Natural killer cell treated with Interleukin-12 subunit alpha and Interleukin-12 subunit beta and Interleukin-15 and Interleukin-18, amount 100 ng/mL, for 72 hours (primary cell): ENCODE data around the gene NLN. TPM values are rescaled to one million over a fixed set of nuclear protein-coding genes. Genes with fewer than 3 reads are reported as not detected.

Experiments used
- ATAC-seq, 2 donors: fragments of 150-1000 bp; cut with Tn5 transposase in 1 of 2; sonication (Bioruptor Pico), chemical (Tn5 transposase) in 1 of 2; 2 replicates each; pipeline ENCODE4 v1.10.0; 2021
- DNase-seq: peaks from one replicate; pipeline ENCODE4 v3.0.0; 2022; ENCODE audit warnings: low spot score
- H3K27ac Mint-ChIP-seq, 2 donors: 1 replicate in 1 of 2; 2 replicates in 1 of 2; pipeline ENCODE4 v1.8.0; 2022; ENCODE audit warnings: mixed read lengths in 2 of 2, mild to moderate bottlenecking in 1 of 2, moderate library complexity in 1 of 2
- H3K27me3 Mint-ChIP-seq, 2 donors: 1 replicate in 1 of 2; 2 replicates in 1 of 2; pipeline ENCODE4 v1.8.0; 2022; ENCODE audit warnings: mixed read lengths in 2 of 2
- H3K36me3 Mint-ChIP-seq: one replicate; pipeline ENCODE4 v1.8.0; 2022; ENCODE audit warnings: mixed read lengths
- H3K4me1 Mint-ChIP-seq, 2 donors: 1 replicate in 1 of 2; 2 replicates in 1 of 2; pipeline ENCODE4 v1.8.0; 2022; ENCODE audit warnings: low read depth in 2 of 2, mixed read lengths in 2 of 2, mild to moderate bottlenecking in 1 of 2
- H3K4me3 Mint-ChIP-seq: one replicate; pipeline ENCODE4 v1.8.0; 2022; ENCODE audit warnings: mixed read lengths
- H3K9me3 Mint-ChIP-seq: 2 replicates; pipeline ENCODE4 v1.8.0; 2022; ENCODE audit warnings: mixed read lengths
- total RNA-seq, 2 donors: library from RNA; stranded (reverse); gene quantifications; one replicate each; pipeline ENCODE4 v1.2.3, GENCODE V29; 2022

Gene NLN
- total RNA-seq, 2 donors from 2014 or later, result 8.7 to 39.4 TPM

DNA sequence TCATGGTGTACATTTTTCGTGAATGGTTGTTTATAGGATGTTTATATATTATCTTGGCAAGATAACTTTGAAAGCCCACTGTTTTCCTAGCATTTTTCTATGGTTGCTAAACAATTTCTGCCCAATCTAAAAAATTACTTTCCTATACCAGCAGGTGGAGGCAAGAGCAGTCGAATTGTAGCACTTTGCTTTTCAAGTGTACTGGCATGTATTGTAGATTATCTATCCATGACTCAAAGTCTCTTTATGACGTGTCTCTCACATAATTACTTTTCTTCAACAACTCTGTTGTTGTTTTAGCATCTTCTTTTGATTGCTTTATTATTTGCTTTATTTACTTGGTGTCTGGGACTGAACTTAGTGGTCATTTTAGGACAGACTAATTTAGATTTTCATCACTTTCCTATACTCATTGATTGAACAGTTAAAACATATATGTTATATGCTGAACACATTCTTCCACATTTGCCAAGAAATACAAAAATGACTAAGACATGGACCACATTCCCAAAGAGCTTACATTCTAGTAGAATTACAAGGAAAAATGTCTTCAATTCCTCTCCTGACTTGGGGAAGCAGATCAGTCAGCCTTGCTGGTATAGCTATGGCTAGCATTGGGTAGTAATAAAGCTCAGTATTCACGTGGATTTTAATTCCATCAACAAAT is 20.7 kb downstream of the NLN start:
- Mint-ChIP-seq H3K9me3 (no peaks in the 10 kb centered on the region), H3K27ac (no peak overlapping the region), H3K4me1 (no peaks in the 10 kb centered on the region), H3K4me3 (no peak overlapping the region), H3K36me3 (no peaks in the 10 kb centered on the region), H3K27me3 (peaks cover 0 to 6% of the 10 kb centered on the region in 2 donors)
- peak in 1 of 2 donors; percentile 75 for ATAC-seq
- no peak for DNase-seq

DNA sequence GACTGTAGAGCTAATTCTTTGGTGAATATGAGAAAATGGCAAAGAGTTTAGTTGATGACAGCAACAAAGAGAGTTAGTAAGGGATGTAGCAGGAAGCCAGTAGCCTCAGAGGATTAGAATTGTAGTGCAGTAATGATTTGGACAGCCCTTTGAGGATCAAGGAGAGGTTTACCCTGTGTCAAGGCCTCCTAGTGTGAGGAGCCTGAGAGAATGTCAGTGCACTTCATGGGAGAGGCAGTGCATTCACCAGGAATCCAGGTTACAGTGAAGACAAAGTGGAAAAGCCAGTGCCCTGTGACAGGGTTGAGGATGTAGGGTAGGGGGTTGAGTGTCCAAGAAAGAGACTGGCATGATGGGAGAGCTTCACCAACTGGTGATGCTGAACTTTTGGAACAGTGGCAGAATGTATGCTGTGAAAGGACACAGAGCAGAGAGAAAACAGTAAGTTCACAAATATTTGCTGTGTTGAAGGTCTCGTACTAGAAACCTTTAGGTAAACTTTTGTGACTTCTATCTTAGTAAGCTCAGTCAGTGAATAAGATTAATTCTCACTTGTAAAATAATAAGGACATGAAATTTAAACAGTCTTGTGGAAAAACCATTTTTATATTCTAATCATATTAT is 27.3 kb downstream of the NLN start:
- no peak overlapping the region for H3K27ac Mint-ChIP-seq
- H3K4me3 Mint-ChIP-seq, result no peak overlapping the region
- no peaks in the 10 kb centered on the region for H3K4me1 Mint-ChIP-seq
- H3K9me3 Mint-ChIP-seq, result no peaks in the 10 kb centered on the region
- no peak for ATAC-seq
- no peaks in the 10 kb centered on the region for H3K36me3 Mint-ChIP-seq
- no peak for DNase-seq
- peaks cover 5 to 12% of the 10 kb centered on the region in 2 donors for H3K27me3 Mint-ChIP-seq

DNA sequence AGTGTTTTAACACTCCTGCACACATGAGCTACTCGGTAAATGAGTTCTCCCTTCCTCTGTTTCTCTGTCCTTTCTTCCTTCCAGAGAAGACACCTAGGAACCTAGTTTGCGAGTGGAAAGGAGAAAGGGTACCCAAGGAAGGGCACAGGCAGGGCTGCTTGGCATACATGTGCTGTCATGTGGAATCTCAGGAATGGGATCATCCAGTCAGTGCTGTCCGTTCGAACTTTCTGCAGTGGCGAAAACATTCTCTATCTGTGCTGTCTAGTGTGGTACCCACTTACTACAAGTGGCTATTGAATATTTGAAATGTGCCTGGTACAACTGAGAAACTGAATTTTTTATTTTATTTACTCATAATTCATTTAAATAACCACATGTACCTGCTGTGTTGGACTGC is 28.0 kb downstream of the NLN start:
- no peaks in the 10 kb centered on the region for H3K4me1 Mint-ChIP-seq
- H3K36me3 Mint-ChIP-seq, result no peaks in the 10 kb centered on the region
- no peak overlapping the region for H3K4me3 Mint-ChIP-seq
- no peak overlapping the region for H3K27ac Mint-ChIP-seq
- peaks cover 5 to 12% of the 10 kb centered on the region in 2 donors for H3K27me3 Mint-ChIP-seq
- DNase-seq (no peak), ATAC-seq (no peak)
- H3K9me3 Mint-ChIP-seq, result no peaks in the 10 kb centered on the region

GRCh38 chr5:65750938-65751337 is 28.9 kb downstream of the NLN start:
- ATAC-seq, result no peak
- Mint-ChIP-seq H3K27me3 (peaks cover 5 to 12% of the 10 kb centered on the region in 2 donors), H3K36me3 (no peaks in the 10 kb centered on the region), H3K27ac (no peak overlapping the region), H3K4me1 (no peaks in the 10 kb centered on the region), H3K4me3 (no peak overlapping the region), H3K9me3 (no peaks in the 10 kb centered on the region)
- no peak for DNase-seq

DNA sequence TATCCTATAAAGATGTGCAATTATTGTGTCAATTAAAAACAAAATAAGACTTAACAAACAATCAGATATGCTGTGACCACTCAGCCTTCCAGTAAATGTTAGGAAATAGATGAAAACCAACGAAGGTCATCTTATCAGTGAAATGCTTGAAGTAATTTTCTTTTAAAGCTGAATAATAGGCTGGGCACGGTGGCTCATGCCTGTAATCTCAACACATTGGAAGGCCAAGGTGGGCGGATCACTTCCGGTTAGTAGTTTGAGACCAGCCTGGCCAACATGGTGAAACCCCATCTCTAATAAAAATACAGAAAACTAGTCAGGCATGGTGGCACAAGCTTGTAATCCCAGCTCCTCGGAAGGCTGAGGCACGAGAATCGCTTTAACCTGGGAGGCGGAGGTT is 31.2 kb downstream of the NLN start:
- H3K36me3 Mint-ChIP-seq, result no peaks in the 10 kb centered on the region
- no peak overlapping the region for H3K27ac Mint-ChIP-seq
- DNase-seq (no peak), ATAC-seq (no peak)
- peaks cover 5 to 9% of the 10 kb centered on the region in 2 donors for H3K27me3 Mint-ChIP-seq
- H3K4me3 Mint-ChIP-seq, result no peak overlapping the region
- no peaks in the 10 kb centered on the region for H3K4me1 Mint-ChIP-seq
- H3K9me3 Mint-ChIP-seq, result no peaks in the 10 kb centered on the region

DNA sequence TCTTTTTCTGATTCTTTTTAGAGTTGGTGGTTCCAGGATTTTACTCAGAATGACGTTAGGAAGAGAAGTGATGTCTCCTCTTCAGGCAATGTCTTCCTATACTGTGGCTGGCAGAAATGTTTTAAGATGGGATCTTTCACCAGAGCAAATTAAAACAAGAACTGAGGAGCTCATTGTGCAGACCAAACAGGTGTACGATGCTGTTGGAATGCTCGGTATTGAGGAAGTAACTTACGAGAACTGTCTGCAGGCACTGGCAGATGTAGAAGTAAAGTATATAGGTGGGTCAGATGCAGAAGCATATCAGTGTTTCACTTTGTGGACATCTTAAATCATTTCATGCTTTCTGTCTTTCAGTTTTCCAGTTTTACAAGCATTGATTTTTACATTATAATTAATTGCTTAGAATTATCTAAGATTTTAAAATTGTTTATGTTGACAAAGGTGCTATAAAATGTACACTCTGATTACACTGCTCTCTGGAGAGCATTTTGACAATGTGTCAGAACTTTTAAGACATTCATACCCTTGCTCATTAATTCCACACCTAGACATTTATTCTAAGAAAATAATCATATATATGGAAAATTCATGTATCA is 36.6 kb downstream of the NLN start:
- ATAC-seq (no peak), DNase-seq (no peak)
- Mint-ChIP-seq H3K4me1 (peaks cover 3 to 5% of the 10 kb centered on the region in 2 donors), H3K27me3 (peaks cover 0 to 7% of the 10 kb centered on the region in 2 donors), H3K27ac (no peak overlapping the region), H3K4me3 (no peak overlapping the region), H3K36me3 (no peaks in the 10 kb centered on the region), H3K9me3 (no peaks in the 10 kb centered on the region)

DNA sequence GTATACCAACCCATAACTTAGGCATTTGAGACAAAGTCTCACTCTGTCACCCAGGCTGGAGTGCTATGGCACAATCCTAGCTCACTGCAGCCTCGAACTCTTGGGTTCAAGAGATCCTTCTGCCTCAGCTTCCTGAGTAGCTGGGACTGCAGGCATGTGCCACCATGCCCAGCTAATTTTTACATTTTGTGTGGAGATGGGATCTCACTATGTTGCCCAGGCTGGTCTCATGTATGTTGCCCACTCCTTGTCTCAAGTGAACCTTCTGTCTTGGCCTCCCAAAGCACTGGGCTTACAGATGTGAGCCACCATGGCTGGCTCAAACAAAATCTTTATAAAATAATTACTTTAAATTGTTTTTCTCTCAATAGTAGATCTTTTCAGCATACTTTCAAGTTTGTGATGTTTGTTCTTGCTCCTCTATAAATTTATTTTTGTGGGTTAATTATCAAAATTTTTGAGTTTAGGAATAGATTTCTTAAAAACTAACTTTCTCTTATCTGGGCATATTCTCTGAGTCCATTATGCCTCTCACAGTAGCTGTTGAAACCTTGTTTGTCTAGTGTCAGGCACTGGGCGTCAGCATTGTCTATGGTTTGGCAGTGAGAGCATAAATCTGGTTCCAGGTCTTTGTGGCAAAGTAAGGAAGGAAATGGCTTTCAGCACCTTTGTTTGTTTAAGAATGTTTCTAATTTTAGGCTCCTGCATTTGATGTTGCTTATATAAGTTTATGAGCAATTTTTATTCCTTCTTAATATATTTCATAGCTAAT is 38.7 kb downstream of the NLN start:
- H3K27me3 Mint-ChIP-seq, result peaks cover 0 to 7% of the 10 kb centered on the region in 2 donors
- no peak overlapping the region for H3K4me3 Mint-ChIP-seq
- H3K4me1 Mint-ChIP-seq, result peaks cover 3 to 5% of the 10 kb centered on the region in 2 donors
- no peaks in the 10 kb centered on the region for H3K9me3 Mint-ChIP-seq
- no peaks in the 10 kb centered on the region for H3K36me3 Mint-ChIP-seq
- DNase-seq (peak; percentile 70), ATAC-seq (no peak)
- no peak overlapping the region for H3K27ac Mint-ChIP-seq

DNA sequence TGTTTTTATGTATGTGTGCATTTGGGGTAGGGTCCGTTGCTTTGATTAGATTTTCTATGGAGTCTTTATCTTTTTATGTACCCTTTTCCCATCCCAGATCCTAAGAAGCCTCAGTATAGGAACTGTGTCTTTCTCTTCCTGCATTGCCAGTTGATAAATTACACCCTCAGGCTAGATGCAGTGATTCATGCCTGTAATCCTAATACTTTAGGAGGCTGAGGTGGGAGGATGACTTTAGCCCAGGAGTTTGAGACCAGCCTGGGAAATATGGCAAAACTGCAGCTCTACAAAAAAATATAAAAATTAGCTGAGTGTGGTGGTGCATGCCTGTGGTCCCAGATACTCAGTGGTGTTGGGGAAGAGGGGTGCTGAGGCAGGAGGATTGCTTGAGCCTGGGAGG is 40.2 kb downstream of the NLN start:
- Mint-ChIP-seq H3K27ac (no peak overlapping the region), H3K27me3 (peaks cover 0 to 7% of the 10 kb centered on the region in 2 donors), H3K9me3 (no peaks in the 10 kb centered on the region), H3K4me3 (no peak overlapping the region), H3K36me3 (no peaks in the 10 kb centered on the region), H3K4me1 (peaks cover 3 to 5% of the 10 kb centered on the region in 2 donors)
- DNase-seq, result no peak
- no peak for ATAC-seq

GRCh38 chr5:65765582-65765981 is 43.6 kb downstream of the NLN start:
- peaks cover 0 to 2% of the 10 kb centered on the region in 2 donors for H3K27me3 Mint-ChIP-seq
- no peak overlapping the region for H3K4me3 Mint-ChIP-seq
- ATAC-seq, result no peak
- H3K27ac Mint-ChIP-seq, result no peak overlapping the region
- peaks cover 7% of the 10 kb centered on the region for H3K36me3 Mint-ChIP-seq
- DNase-seq, result no peak
- H3K9me3 Mint-ChIP-seq, result no peaks in the 10 kb centered on the region
- peaks cover 3 to 5% of the 10 kb centered on the region in 2 donors for H3K4me1 Mint-ChIP-seq

- H3K4me3 Mint-ChIP-seq, result no peak overlapping the region
- H3K27me3 Mint-ChIP-seq, result no peaks in the 10 kb centered on the region
- H3K4me1 Mint-ChIP-seq, result no peaks in the 10 kb centered on the region
- H3K27ac Mint-ChIP-seq, result no peak overlapping the region
- H3K36me3 Mint-ChIP-seq, result peaks cover 7% of the 10 kb centered on the region
- no peaks in the 10 kb centered on the region for H3K9me3 Mint-ChIP-seq
- ATAC-seq (no peak), DNase-seq (no peak)
Measured at GRCh38 chr5:65766175-65766574, 44.2 kb downstream of the NLN start.

GRCh38 chr5:65766781-65767180 is 44.8 kb downstream of the NLN start:
- Mint-ChIP-seq H3K9me3 (no peaks in the 10 kb centered on the region), H3K4me1 (no peaks in the 10 kb centered on the region), H3K27ac (no peak overlapping the region), H3K36me3 (peaks cover 7% of the 10 kb centered on the region), H3K27me3 (no peaks in the 10 kb centered on the region), H3K4me3 (no peak overlapping the region)
- DNase-seq (no peak), ATAC-seq (no peak)

- Mint-ChIP-seq H3K4me1 (no peaks in the 10 kb centered on the region), H3K9me3 (no peaks in the 10 kb centered on the region), H3K27ac (no peak overlapping the region), H3K4me3 (no peak overlapping the region), H3K27me3 (no peaks in the 10 kb centered on the region), H3K36me3 (peaks cover 7% of the 10 kb centered on the region)
- DNase-seq (no peak), ATAC-seq (no peak)
Measured at GRCh38 chr5:65767565-65767964, 45.6 kb downstream of the NLN start.

DNA sequence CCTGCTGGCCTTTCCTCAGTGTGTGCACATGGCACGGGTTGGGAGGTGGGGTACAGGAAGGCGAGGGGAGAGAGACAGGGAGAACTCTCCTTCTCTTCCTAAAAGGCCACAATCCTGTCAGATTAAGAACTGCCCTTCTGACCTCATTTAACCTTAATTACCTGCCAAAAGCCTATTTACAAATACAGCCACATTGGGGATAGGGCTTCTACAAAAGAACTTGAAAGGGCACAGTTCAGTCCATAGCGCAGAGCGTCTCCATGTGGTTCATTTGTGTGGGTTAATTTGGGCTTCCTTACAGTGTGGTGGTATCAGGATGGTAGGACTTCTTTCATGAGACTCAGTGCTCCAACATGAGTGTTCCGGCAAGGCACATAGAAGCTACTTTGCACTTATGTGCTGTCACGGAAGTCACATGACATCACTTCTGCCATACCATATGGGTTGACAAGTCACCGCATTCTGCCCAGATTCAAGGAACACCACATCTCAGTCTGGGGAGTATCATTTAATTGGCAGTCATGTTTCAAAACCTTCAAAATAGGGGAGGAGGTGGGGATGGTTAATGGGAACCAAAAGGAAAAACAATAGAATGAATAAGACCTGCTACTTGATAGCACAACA is 46.8 kb downstream of the NLN start:
- Mint-ChIP-seq H3K27ac (no peak overlapping the region), H3K27me3 (no peaks in the 10 kb centered on the region), H3K36me3 (peaks cover 7% of the 10 kb centered on the region), H3K9me3 (no peaks in the 10 kb centered on the region), H3K4me1 (no peaks in the 10 kb centered on the region), H3K4me3 (no peak overlapping the region)
- no peak for DNase-seq
- ATAC-seq, result no peak
